HG03175 (cell line): ENCODE data around the gene PTPRA.

ENCODE experiments used
- ATAC-seq: cut with Tn5 transposase; IDR thresholded peaks from one replicate; pipeline ENCODE4 v1.9.1; 2021; ENCODE audit warnings: mild to moderate bottlenecking, moderate library complexity; ENCODE audit not compliant: unreplicated experiment

The PTPRA gene

GRCh38 chr20:2918096-2919049, 45.1 kb downstream of the PTPRA start:
- no peak for ATAC-seq

GRCh38 chr20:2919518-2920245, 46.4 kb downstream of the PTPRA start:
- no peak for ATAC-seq

- ATAC-seq = no peak
Observed at GRCh38 chr20:2920473-2920872, 47.2 kb downstream of the PTPRA start.

- no peak for ATAC-seq
Observed at GRCh38 chr20:2921506-2921905, 48.2 kb downstream of the PTPRA start.

GRCh38 chr20:2922957-2923356, 49.7 kb downstream of the PTPRA start:
- no peak for ATAC-seq

GRCh38 chr20:2930538-2930937, 57.3 kb downstream of the PTPRA start:
- ATAC-seq = no peak

GRCh38 chr20:2932498-2932897, 59.2 kb downstream of the PTPRA start:
- ATAC-seq = no peak

- ATAC-seq = no peak
Observed at GRCh38 chr20:2937902-2938301, 64.6 kb downstream of the PTPRA start.

GRCh38 chr20:2942439-2942838, 69.2 kb downstream of the PTPRA start:
- no peak for ATAC-seq

GRCh38 chr20:2946988-2947961, 74.0 kb downstream of the PTPRA start:
- no peak for ATAC-seq

- no peak for ATAC-seq
Observed at GRCh38 chr20:2948968-2949367, 75.7 kb downstream of the PTPRA start.

- ATAC-seq = no peak
Observed at GRCh38 chr20:2952766-2953165, 79.5 kb downstream of the PTPRA start.

- no peak for ATAC-seq
Observed at GRCh38 chr20:2955257-2955970, 82.1 kb downstream of the PTPRA start.

GRCh38 chr20:2956480-2956879, 83.2 kb downstream of the PTPRA start:
- ATAC-seq = no peak

- ATAC-seq = no peak
Observed at GRCh38 chr20:2967841-2968240, 94.6 kb downstream of the PTPRA start.

GRCh38 chr20:2972126-2972525, 98.8 kb downstream of the PTPRA start:
- ATAC-seq = no peak

- ATAC-seq = no peak
Observed at GRCh38 chr20:2973574-2973973, 100.3 kb downstream of the PTPRA start.

GRCh38 chr20:2978519-2978918, 105.2 kb downstream of the PTPRA start:
- ATAC-seq = no peak

GRCh38 chr20:2981646-2982045, 108.4 kb downstream of the PTPRA start:
- no peak for ATAC-seq

- peak; percentile 8 for ATAC-seq
Observed at GRCh38 chr20:2983508-2983907, 110.2 kb downstream of the PTPRA start.
